Ovary (tissue), 9 donors: ENCODE data around the gene HYDIN. TPM values are rescaled to one million over a fixed set of nuclear protein-coding genes. Genes with fewer than 3 reads are reported as not detected.
"Not testable (repeated sequence)": the region's sequence is repeated elsewhere in the genome, so short reads cannot be mapped to it uniquely, and the experiment has no call there.

Experiments
- DNase-seq, 5 donors: peaks; one replicate each; pipeline ENCODE4 v3.0.0-alpha.2; 2019 to 2020
- H3K27ac ChIP-seq, 2 donors: fragments of 200-600 bp; one replicate each; pipeline versions ENCODE4 v1.5.1 to v1.8.0; 2019 to 2022
- H3K27me3 ChIP-seq: fragments of 200-600 bp; one replicate; pipeline ENCODE4 v1.8.0; 2022
- H3K36me3 ChIP-seq: fragments of 200-600 bp; sonication (generic); one replicate; pipeline ENCODE4 v1.5.1; 2019
- H3K4me1 ChIP-seq: one replicate; pipeline ENCODE4 v1.8.1; 2013; ENCODE audit warnings: mild to moderate bottlenecking, moderate library complexity; ENCODE audit not compliant: insufficient read depth
- H3K4me3 ChIP-seq: fragments of 200-600 bp; sonication (generic); one replicate; pipeline ENCODE4 v1.5.1; 2017
- H3K9me3 ChIP-seq, 2 donors: fragments of 200-600 bp in 1 of 2; sonication (generic) in 1 of 2; one replicate each; pipeline versions ENCODE4 v1.5.1 to v1.8.1; 2013 to 2019; ENCODE audit warnings: mild to moderate bottlenecking in 1 of 2, moderate library complexity in 1 of 2
- WGBS, 3 donors: extraction: QIAGEN DNeasy Blood & Tissue Kit in 1 of 3; methylation state at CpG; one replicate each; pipeline versions ENCODE4 v1.1.5 to v1.1.7; 2013 to 2017; 5-methylcytosine and 5-hydroxymethylcytosine counted together
- intact Hi-C, 4 donors: fragments of 100-400 bp; cut with DNase I; formaldehyde crosslinking; loops; one replicate each; pipeline versions ENCODE4 v1.11.0 to v1.15.1; 2022 to 2023
- polyA plus RNA-seq, 2 donors: library from polyadenylated mRNA; stranded (reverse); fragments of 200-250 nt in 1 of 2; fragments of 350-450 nt in 1 of 2; fragmentation: Illumina TruSeq in 1 of 2; extraction: RNeasy Lipid Tissue Mini Kit (QIAGEN cat#74804) in 1 of 2; gene quantifications; one replicate each; pipeline ENCODE4 v1.2.3, GENCODE V29; 2013 to 2014
- total RNA-seq, 7 donors: library from RNA; depleted of rRNA in 2 of 7; stranded (reverse); fragments of >200 nt in 2 of 7; fragmentation: NEBNext Ultra II Directional in 3 of 7; extraction: Animal tissue kit (Norgen Biotek cat#: 25700) in 3 of 7; gene quantifications; one replicate each; pipeline versions ENCODE4 v1.1.0 to v1.2.4, GENCODE V29; 2016 to 2023
- donor health status: DM: no; HTN: no; CAD: no; lungs with moderate emphysema.
- donor health status: DM: no; HTN: no; CAD: no.
- donor health status: Bipolar disorder and iron deficiency.
- donor health status: DM: yes; HTN: yes; CAD: no.
- donor health status: DM: no; HTN: no; CAD: no.
- donor health status: DM: yes; HTN: yes; CAD: no.

Gene HYDIN
- total and polyA plus RNA-seq, 9 donors, result 0.39 to 59.4 (median 4.4) TPM

GRCh38 chr16:71083573-71083972, 146.9 kb downstream of the HYDIN start:
- H3K27me3 ChIP-seq, H3K4me3 ChIP-seq, H3K9me3 ChIP-seq, intact Hi-C loops, H3K36me3 ChIP-seq, H3K4me1 ChIP-seq, H3K27ac ChIP-seq, DNase-seq: not testable (repeated sequence)
- 89 to 96% (median 89%) methylated on average over 4 to 5 of the region's 6 CpGs for WGBS, 3 donors

- intact Hi-C loops, H3K4me1 ChIP-seq, H3K4me3 ChIP-seq, H3K36me3 ChIP-seq, DNase-seq, H3K27me3 ChIP-seq, H3K9me3 ChIP-seq, H3K27ac ChIP-seq: not testable (repeated sequence)
- WGBS, 3 donors, result 20 to 25% (median 22%) methylated on average over 1 of the region's 1 CpG
These were observed 149.7 kb downstream of the HYDIN start for GRCh38 chr16:71080777-71081176.

- H3K27ac ChIP-seq, H3K4me1 ChIP-seq, H3K4me3 ChIP-seq, H3K9me3 ChIP-seq, intact Hi-C loops, DNase-seq, H3K27me3 ChIP-seq, H3K36me3 ChIP-seq: not testable (repeated sequence)
- WGBS, 3 donors, result 63% methylated on average over 1 of the region's 1 CpG; no CpG with 5 or more reads in 2 of the 3 donors
These were observed 150.3 kb downstream of the HYDIN start for GRCh38 chr16:71080262-71080661.

- H3K27me3 ChIP-seq, DNase-seq, H3K27ac ChIP-seq, H3K36me3 ChIP-seq, H3K4me3 ChIP-seq, H3K9me3 ChIP-seq, H3K4me1 ChIP-seq, intact Hi-C loops: not testable (repeated sequence)
- no CpG with 5 or more reads among the region's 1 CpG for WGBS, 3 donors
These were observed 159.9 kb downstream of the HYDIN start for GRCh38 chr16:71070651-71071050.

GRCh38 chr16:71069842-71070241, 160.7 kb downstream of the HYDIN start:
- H3K4me1 ChIP-seq, intact Hi-C loops, H3K36me3 ChIP-seq, DNase-seq, H3K4me3 ChIP-seq, H3K27me3 ChIP-seq, H3K9me3 ChIP-seq, H3K27ac ChIP-seq: not testable (repeated sequence)
- 79 to 91% (median 89%) methylated on average over 4 of the region's 4 CpGs for WGBS, 3 donors

- H3K4me1 ChIP-seq, intact Hi-C loops, H3K27me3 ChIP-seq, H3K36me3 ChIP-seq, H3K4me3 ChIP-seq, H3K9me3 ChIP-seq, DNase-seq, H3K27ac ChIP-seq: not testable (repeated sequence)
- WGBS, 3 donors, result 68 to 76% (median 72%) methylated on average over 3 of the region's 3 CpGs
These were observed 176.5 kb downstream of the HYDIN start for GRCh38 chr16:71053897-71054609.

- H3K4me3 ChIP-seq, H3K27me3 ChIP-seq, DNase-seq, H3K36me3 ChIP-seq, H3K9me3 ChIP-seq, H3K27ac ChIP-seq, H3K4me1 ChIP-seq, intact Hi-C loops: not testable (repeated sequence)
- WGBS, 3 donors, result 36 to 54% (median 40%) methylated on average over 2 of the region's 2 CpGs
These were observed 180.2 kb downstream of the HYDIN start for GRCh38 chr16:71050307-71050706.

GRCh38 chr16:71039368-71040111, 191.0 kb downstream of the HYDIN start:
- H3K4me3 ChIP-seq, H3K27ac ChIP-seq, H3K36me3 ChIP-seq, DNase-seq, intact Hi-C loops, H3K4me1 ChIP-seq, H3K9me3 ChIP-seq, H3K27me3 ChIP-seq: not testable (repeated sequence)
- 81 to 88% (median 84%) methylated on average over 8 of the region's 11 CpGs for WGBS, 3 donors

GRCh38 chr16:71038421-71038820, 192.1 kb downstream of the HYDIN start:
- H3K27ac ChIP-seq, H3K36me3 ChIP-seq, intact Hi-C loops, H3K9me3 ChIP-seq, DNase-seq, H3K4me1 ChIP-seq, H3K4me3 ChIP-seq, H3K27me3 ChIP-seq: not testable (repeated sequence)
- WGBS, 3 donors, result 88 to 96% (median 88%) methylated on average over 4 of the region's 4 CpGs

- H3K27ac ChIP-seq, H3K36me3 ChIP-seq, intact Hi-C loops, H3K9me3 ChIP-seq, DNase-seq, H3K4me3 ChIP-seq, H3K4me1 ChIP-seq, H3K27me3 ChIP-seq: not testable (repeated sequence)
- 65 to 66% (median 65%) methylated on average over 6 of the region's 6 CpGs for WGBS, 3 donors
These were observed 192.5 kb downstream of the HYDIN start for GRCh38 chr16:71037987-71038386.

GRCh38 chr16:71028032-71028727, 202.3 kb downstream of the HYDIN start:
- H3K27ac ChIP-seq, H3K4me1 ChIP-seq, intact Hi-C loops, H3K9me3 ChIP-seq, H3K27me3 ChIP-seq, DNase-seq, H3K36me3 ChIP-seq, H3K4me3 ChIP-seq: not testable (repeated sequence)
- WGBS, 3 donors, result 26 to 47% (median 31%) methylated on average over 7 to 8 of the region's 8 CpGs
